ENCODE data around the gene TCF21.

Gene TCF21

DNA sequence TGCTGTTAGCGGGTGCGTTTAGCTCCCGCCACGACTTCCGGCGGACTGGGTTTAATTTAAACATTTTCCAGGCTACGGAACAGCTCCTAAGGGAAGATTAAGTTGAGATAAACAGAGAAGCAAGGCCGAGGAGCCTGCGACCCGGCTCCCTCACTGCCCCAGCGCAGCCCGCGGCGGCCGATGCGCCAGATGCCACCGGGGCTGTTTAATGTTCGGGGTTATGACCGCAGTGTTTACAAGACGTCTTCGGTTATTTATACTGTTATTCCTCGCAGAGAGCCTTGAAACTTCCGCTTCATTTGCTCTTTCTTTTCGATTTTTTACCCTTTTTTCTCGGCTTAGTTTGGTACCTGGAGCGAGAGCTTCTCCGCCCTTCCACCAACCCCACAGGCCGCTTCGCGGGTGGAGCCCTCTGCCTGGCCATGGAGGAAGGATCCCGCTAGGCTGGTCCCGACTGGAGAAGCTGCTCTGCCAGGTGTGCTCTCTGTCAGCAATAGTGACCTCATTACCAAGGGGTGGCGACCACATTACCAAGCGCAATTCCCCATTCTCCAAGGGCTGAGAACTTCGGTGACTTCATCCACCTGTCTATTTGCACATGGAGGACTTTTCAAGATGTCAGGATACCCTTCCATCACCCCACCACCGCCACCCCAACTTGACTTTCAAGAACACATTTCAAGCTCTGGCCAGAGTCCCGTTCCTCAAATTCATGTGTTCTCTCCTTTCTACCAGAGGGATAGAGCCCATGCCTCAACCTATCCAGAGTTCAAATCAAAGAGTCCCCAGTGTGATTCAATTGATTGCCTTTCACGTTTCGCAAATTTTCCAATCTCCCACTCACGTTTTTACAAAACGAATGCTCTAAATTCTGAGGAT is 4.1 kb downstream of the TCF21 start:
- Histone ChIP-seq H3K9me3 (ENCODE audit: low read length) (peaks cover 4% of the 10 kb centered on the region), H3K27me3 (ENCODE audit: insufficient read depth, low read length) (peaks cover 96% of the 10 kb centered on the region), H3K36me3 (ENCODE audit: insufficient read depth, low read length) (no peaks in the 10 kb centered on the region), H2AFZ (ENCODE audit: low read depth, low read length) (no peak overlapping the region), H3K4me3 (ENCODE audit: low read length) (no peak overlapping the region), H3K4me1 (ENCODE audit: insufficient read depth, low read length) (peaks cover 6% of the 10 kb centered on the region)

DNA sequence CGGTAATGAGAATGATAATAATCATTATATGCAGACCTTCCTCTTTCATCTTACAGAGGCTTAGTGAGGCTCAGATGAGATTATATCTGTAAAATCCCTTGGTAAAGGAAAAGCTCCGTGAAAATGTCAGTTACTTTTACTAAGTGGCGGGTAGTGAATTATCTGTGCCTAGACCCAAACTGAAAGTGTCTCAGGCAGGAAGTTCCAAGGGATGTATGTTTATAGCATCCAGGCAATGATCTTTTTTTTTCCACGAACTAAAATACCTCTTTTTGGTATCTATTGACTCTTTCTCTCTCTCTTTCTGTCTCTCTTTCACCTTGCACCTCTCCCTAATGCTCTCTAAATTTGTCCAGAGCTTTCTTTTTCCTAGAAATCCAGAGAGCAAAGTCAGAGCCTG is 5.0 kb downstream of the TCF21 start:
- Histone ChIP-seq H3K27me3 (ENCODE audit: insufficient read depth, low read length) (peaks cover 96% of the 10 kb centered on the region), H3K4me3 (ENCODE audit: low read length) (no peak overlapping the region)

DNA sequence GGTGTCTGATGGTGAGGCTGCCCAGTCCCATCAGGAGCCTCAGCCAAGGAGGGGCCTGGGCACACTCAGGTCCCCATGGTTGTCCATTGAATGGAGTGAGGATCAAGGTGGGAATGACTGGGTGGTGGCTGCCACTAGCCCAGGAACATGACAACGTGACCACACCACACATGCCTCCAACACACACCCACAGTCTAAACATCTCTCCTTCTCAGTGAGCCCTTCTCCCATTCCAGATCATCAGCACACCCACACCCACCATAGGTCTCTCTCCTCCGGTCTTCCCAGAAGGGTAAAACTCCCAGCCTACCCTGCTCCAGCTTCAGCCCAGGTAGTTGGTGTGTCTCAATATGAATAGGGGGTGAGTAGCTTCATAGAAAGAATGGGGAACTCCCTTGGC is 5.5 kb downstream of the TCF21 start:
- peaks cover 6% of the 10 kb centered on the region for H3K4me1 ChIP-seq (ENCODE audit: insufficient read depth, low read length)
- no peak overlapping the region for H2AFZ ChIP-seq (ENCODE audit: low read depth, low read length)
- H3K27me3 ChIP-seq (ENCODE audit: insufficient read depth, low read length): peaks cover 93% of the 10 kb centered on the region
- H3K4me3 ChIP-seq (ENCODE audit: low read length): no peak overlapping the region
- H3K36me3 ChIP-seq (ENCODE audit: insufficient read depth, low read length): no peaks in the 10 kb centered on the region
- peaks cover 3% of the 10 kb centered on the region for H3K9me3 ChIP-seq (ENCODE audit: low read length)

More for the DNA sequence above, 5.0 kb downstream of the TCF21 start:
- H2AFZ ChIP-seq (ENCODE audit: low read depth, low read length): no peak overlapping the region
- peaks cover 4% of the 10 kb centered on the region for H3K9me3 ChIP-seq (ENCODE audit: low read length)
- H3K36me3 ChIP-seq (ENCODE audit: insufficient read depth, low read length): no peaks in the 10 kb centered on the region
- peaks cover 6% of the 10 kb centered on the region for H3K4me1 ChIP-seq (ENCODE audit: insufficient read depth, low read length)

DNA sequence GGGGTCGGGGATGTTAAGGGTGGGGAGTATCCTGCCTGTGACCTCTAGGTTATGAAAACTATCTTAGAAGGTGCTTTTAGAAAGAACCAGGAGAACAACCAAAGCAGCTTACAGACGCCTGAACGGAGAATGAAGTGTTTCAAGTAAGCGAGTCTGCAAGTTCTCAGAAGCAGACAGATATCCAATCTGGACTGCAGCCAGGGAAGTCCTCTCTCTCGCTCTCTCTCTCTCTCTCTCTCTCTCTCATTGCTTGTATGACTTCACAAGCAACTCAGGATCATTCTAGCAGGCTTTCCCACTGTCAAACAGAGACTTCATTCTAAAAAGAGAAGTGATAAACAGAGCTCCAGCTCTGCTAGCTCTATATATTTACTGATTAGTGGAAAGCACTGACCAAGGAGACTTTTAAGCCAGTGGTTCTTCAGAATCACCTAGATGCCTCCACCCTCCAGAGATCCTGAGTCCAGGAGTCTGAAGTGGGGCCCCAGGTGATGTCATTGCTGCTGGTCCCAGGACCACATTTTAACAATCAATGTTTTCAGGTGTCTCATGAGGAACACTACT is 6.0 kb downstream of the TCF21 start:
- H3K9me3 ChIP-seq (ENCODE audit: low read length): peaks cover 1% of the 10 kb centered on the region
- peaks cover 6% of the 10 kb centered on the region for H3K4me1 ChIP-seq (ENCODE audit: insufficient read depth, low read length)
- H3K4me3 ChIP-seq (ENCODE audit: low read length): no peak overlapping the region
- no peak overlapping the region for H2AFZ ChIP-seq (ENCODE audit: low read depth, low read length)
- peaks cover 88% of the 10 kb centered on the region for H3K27me3 ChIP-seq (ENCODE audit: insufficient read depth, low read length)
- no peaks in the 10 kb centered on the region for H3K36me3 ChIP-seq (ENCODE audit: insufficient read depth, low read length)

DNA sequence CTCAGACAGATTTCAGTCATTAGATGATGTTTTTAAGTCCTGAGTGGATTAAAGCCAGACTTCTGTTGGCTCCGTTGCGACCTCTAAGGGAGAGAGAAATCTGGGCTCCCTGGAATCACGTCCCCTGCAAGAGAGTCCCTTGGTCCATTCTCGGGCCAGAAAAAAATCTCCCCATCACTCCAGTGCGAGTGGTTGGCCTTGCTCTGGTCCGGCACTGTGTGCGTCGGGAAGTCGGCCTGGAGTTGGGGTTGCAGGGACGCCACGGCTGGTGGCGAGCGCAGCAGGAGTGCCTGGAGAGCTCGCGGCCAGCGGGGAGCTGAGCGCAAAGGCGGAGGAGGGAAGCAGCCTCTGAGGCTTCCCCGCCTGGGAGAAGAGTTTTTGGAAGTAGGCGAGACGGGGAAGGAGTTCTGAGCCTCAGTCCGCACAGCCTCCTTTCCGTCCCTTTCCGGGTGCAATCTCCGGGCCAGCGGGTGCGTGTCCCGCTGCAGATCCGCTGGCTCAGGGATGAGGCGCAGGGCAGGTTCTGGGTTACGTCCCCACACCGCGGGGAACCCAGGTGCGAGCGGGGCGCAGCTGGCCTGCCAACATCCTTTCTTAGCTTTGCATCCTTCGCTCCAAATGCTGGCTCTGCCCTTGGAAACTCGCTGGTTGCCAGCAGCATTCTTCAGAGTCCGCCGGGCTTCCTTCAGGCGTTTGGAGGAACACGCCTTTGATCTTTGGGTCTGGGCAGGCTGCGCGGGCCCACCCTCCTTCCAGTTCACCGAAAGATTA is 6.8 kb downstream of the TCF21 start:
- peaks cover 82% of the 10 kb centered on the region for H3K27me3 ChIP-seq (ENCODE audit: insufficient read depth, low read length)

DNA sequence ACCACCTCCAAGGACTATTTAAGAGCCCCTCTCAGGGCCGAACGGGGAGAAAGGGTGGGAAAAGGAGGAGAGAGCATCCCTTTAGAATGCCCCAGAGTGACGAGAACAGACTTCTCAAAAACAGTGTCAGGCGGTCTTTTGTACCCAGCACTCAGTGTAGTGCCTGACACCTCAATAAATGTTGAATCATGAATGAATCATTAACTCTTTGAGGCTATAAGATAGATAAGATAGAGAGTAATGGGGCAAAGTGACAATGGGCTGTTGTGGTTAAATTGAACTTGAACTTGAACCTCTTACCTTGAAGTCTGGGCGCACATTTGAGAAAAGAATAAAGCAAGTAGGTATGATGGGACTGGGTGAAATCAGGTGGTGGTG is 7.4 kb downstream of the TCF21 start:
- Histone ChIP-seq H3K27me3 (ENCODE audit: insufficient read depth, low read length) (peaks cover 79% of the 10 kb centered on the region), H3K9me3 (ENCODE audit: low read length) (peaks cover 1% of the 10 kb centered on the region), H3K4me1 (ENCODE audit: insufficient read depth, low read length) (peaks cover 6% of the 10 kb centered on the region), H2AFZ (ENCODE audit: low read depth, low read length) (no peak overlapping the region), H3K36me3 (ENCODE audit: insufficient read depth, low read length) (no peaks in the 10 kb centered on the region), H3K4me3 (ENCODE audit: low read length) (no peak overlapping the region)

More for the DNA sequence above, 6.8 kb downstream of the TCF21 start:
- Histone ChIP-seq H3K36me3 (ENCODE audit: insufficient read depth, low read length) (no peaks in the 10 kb centered on the region), H3K9me3 (ENCODE audit: low read length) (peaks cover 1% of the 10 kb centered on the region), H3K4me3 (ENCODE audit: low read length) (no peak overlapping the region), H2AFZ (ENCODE audit: low read depth, low read length) (no peak overlapping the region), H3K4me1 (ENCODE audit: insufficient read depth, low read length) (peaks cover 6% of the 10 kb centered on the region)

DNA sequence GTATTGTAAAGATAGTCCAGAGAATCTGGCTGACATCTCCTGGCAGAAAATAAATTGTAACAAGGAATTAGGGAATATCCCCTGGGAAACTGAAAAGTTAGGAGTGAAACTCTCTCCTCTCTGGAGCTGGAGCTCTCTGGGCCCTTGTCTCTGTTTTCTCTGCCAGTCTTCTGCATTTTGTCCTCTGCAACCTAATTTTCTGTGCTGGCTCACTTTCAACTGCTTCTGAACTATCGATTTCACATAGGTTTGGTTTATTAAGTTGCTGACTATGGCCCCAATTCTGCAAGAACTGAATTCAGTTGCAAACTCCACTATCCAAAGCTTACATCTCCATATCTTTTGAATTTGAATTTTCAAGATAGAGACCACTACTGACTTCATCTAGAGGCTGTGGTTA is 9.3 kb downstream of the TCF21 start:
- Histone ChIP-seq H3K4me1 (ENCODE audit: insufficient read depth, low read length) (peaks cover 6% of the 10 kb centered on the region), H3K27me3 (ENCODE audit: insufficient read depth, low read length) (peaks cover 59% of the 10 kb centered on the region), H3K36me3 (ENCODE audit: insufficient read depth, low read length) (no peaks in the 10 kb centered on the region), H3K4me3 (ENCODE audit: low read length) (no peak overlapping the region), H3K9me3 (ENCODE audit: low read length) (peaks cover 1% of the 10 kb centered on the region), H2AFZ (ENCODE audit: low read depth, low read length) (no peak overlapping the region)

DNA sequence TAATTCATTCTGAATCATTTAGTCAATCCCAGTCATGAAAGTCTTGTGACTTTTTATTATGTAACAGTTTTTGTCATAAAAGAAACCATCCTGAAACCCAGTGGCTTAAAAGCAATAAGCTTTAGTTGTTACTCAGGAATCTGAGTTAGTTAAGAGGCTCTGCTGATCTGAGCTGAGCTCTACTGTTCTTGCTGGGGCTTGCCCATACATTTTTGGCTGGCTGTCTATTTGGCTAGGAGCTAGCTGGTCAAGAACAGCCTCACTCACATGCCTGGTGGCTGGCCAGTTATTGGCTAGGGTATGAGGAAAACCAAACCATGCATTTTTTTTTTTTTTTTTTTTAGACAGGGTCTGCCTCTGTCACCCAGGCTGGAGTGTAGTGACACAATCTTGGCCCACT is 10.6 kb downstream of the TCF21 start:
- peaks cover 1% of the 10 kb centered on the region for H3K9me3 ChIP-seq (ENCODE audit: low read length)
- peaks cover 47% of the 10 kb centered on the region for H3K27me3 ChIP-seq (ENCODE audit: insufficient read depth, low read length)
- H3K4me3 ChIP-seq (ENCODE audit: low read length): no peak overlapping the region
- H3K4me1 ChIP-seq (ENCODE audit: insufficient read depth, low read length): peaks cover 6% of the 10 kb centered on the region
- H2AFZ ChIP-seq (ENCODE audit: low read depth, low read length): no peak overlapping the region
- no peaks in the 10 kb centered on the region for H3K36me3 ChIP-seq (ENCODE audit: insufficient read depth, low read length)

DNA sequence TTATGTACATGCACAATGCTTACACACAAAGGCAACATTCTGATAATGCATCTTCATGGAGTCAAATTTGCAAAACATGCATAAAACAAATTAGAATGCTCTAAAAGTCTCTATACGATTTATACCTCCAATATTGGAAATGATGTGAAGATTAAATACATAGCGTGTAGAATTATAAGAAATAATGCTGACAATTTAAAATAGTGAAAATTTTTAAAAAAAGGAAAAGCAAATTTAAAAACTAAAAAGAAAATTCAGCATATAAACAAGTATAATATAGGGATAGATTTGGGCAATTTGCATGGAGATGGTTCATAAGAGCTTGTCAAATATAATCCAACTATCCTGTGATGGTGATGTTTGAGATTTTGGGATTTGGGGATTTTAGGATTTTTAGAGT is 14.9 kb downstream of the TCF21 start:
- Histone ChIP-seq H3K9me3 (ENCODE audit: low read length) (no peaks in the 10 kb centered on the region), H3K4me3 (ENCODE audit: low read length) (no peak overlapping the region), H2AFZ (ENCODE audit: low read depth, low read length) (no peak overlapping the region), H3K4me1 (ENCODE audit: insufficient read depth, low read length) (no peaks in the 10 kb centered on the region), H3K27me3 (ENCODE audit: insufficient read depth, low read length) (peaks cover 17% of the 10 kb centered on the region), H3K36me3 (ENCODE audit: insufficient read depth, low read length) (no peaks in the 10 kb centered on the region)

DNA sequence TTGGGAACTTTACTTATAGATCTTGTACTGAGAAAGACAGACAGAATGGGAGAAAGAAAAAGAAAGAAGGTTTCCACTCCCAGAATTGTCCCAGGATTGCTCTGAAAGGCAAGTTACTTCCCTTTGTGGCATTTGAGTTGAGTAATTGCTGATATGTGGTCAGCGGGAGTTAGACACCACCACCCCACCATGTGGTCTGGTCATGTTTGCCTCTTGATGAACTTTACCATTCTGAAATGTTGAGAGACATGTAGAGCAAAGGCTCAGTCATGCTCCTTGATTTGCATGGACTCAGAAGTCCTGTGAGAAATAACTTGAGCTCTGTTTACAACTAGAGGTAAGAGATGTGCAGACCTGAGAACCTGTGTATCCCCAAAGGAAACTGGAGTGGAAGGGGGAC is 17.1 kb downstream of the TCF21 start:
- Histone ChIP-seq H3K4me3 (ENCODE audit: low read length) (no peak overlapping the region), H2AFZ (ENCODE audit: low read depth, low read length) (no peak overlapping the region), H3K36me3 (ENCODE audit: insufficient read depth, low read length) (no peaks in the 10 kb centered on the region)

DNA sequence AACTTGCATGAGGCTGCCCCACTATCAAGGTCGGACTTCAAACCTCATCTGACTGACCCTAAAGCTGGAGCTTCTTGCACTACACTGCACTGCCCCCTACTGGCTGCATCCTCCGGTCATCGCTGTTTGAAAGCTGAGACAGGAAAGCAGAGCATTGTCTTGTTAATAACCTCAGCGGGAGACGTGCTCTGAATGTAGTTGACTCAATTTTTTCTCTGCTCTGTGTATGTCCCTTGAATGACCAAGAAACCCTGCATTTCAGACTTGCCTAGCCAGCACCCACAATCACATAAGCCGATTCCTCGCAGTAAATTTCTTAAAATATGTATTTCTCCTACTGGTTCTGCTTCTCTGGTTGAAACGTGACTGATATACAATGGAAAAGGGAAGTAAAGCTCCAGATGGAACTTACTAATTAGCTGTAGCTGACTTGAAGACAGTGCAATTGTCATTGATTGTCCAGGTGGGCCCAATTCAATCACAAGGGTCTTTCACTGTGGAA is 27.8 kb downstream of the TCF21 start:
- Histone ChIP-seq H3K4me1 (ENCODE audit: insufficient read depth, low read length) (peaks cover 9% of the 10 kb centered on the region), H3K9me3 (ENCODE audit: low read length) (no peaks in the 10 kb centered on the region), H3K27me3 (ENCODE audit: insufficient read depth, low read length) (no peaks in the 10 kb centered on the region), H2AFZ (ENCODE audit: low read depth, low read length) (no peak overlapping the region), H3K36me3 (ENCODE audit: insufficient read depth, low read length) (no peaks in the 10 kb centered on the region), H3K4me3 (ENCODE audit: low read length) (no peak overlapping the region)

More for the DNA sequence above, 17.1 kb downstream of the TCF21 start:
- no peaks in the 10 kb centered on the region for H3K4me1 ChIP-seq (ENCODE audit: insufficient read depth, low read length)
- peaks cover 11% of the 10 kb centered on the region for H3K27me3 ChIP-seq (ENCODE audit: insufficient read depth, low read length)
- H3K9me3 ChIP-seq (ENCODE audit: low read length): no peaks in the 10 kb centered on the region

DNA sequence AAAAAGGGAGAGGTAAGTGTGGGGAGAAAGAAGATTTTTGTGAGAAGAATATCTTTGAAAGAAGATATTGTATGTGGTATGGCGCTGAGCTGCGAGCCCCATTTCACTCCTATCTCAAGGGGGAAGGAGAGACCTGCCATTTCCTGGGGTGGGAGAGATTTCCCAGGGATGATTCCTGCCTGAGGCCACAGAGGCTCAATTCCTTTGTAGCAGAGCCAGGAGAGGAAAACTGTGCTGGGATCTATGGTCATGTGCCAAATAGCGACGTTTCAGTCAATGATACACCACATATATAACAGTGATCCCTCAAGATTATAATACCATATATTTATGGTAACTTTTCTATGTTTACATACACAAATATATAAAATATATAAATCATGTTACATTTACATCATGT is 28.9 kb downstream of the TCF21 start:
- H3K9me3 ChIP-seq (ENCODE audit: low read length): no peaks in the 10 kb centered on the region
- no peak overlapping the region for H3K4me3 ChIP-seq (ENCODE audit: low read length)
- no peaks in the 10 kb centered on the region for H3K27me3 ChIP-seq (ENCODE audit: insufficient read depth, low read length)
- peaks cover 9% of the 10 kb centered on the region for H3K4me1 ChIP-seq (ENCODE audit: insufficient read depth, low read length)
- H3K36me3 ChIP-seq (ENCODE audit: insufficient read depth, low read length): no peaks in the 10 kb centered on the region
- no peak overlapping the region for H2AFZ ChIP-seq (ENCODE audit: low read depth, low read length)
